ENCODE results near the gene SCRG1. TPM values are rescaled to one million over a fixed set of nuclear protein-coding genes. Genes with fewer than 3 reads are reported as not detected.

Gene SCRG1
- total and polyA plus RNA-seq, 2 donors (not counting 3 experiments of a cell fraction or from before 2014, with no cell fraction given) = not detected

GRCh38 chr4:173440888-173441287, 42.0 kb upstream of the SCRG1 start:
- Histone ChIP-seq H3K36me3 (ENCODE audit: control insufficient read depth in 2 of 2, extremely low read depth in 1 of 2, insufficient read depth in 2 of 2, low read length in 2 of 2) (no peaks in the 10 kb centered on the region), H2AFZ (ENCODE audit: low read depth, low read length) (no peak overlapping the region), H3K4me1 (ENCODE audit: control insufficient read depth, extremely low read depth, insufficient read depth, low read length) (no peaks in the 10 kb centered on the region), H3K9me1 (replicated peaks; ENCODE audit: control insufficient read depth, extremely low read depth, insufficient read depth, low read length) (no peaks in the 10 kb centered on the region), H3K79me2 (ENCODE audit: control insufficient read depth, insufficient read depth, low read length) (no peaks in the 10 kb centered on the region), H3K27ac (ENCODE audit: insufficient read depth, low read depth, low read length) (no peak overlapping the region), H3K9ac (replicated peaks; ENCODE audit: extremely low read depth, insufficient read depth, low read length) (no peak overlapping the region), H3K4me2 (ENCODE audit: insufficient read depth, low read length) (no peak overlapping the region), H3K9me3 (replicated peaks; ENCODE audit: control insufficient read depth, insufficient read depth, low read length) (no peaks in the 10 kb centered on the region), H4K20me1 (replicated peaks; ENCODE audit: control insufficient read depth, extremely low read depth, insufficient read depth, low read length) (no peaks in the 10 kb centered on the region), H3K27me3 (ENCODE audit: control insufficient read depth in 2 of 2, insufficient read depth in 2 of 2, low read length in 2 of 2) (no peaks in the 10 kb centered on the region), H3K4me3 (replicated peaks in 1 of 3; ENCODE audit: insufficient read depth in 1 of 3, low read depth in 1 of 3, low read length in 3 of 3) (no peak overlapping the region)
- no peak for TF ChIP-seq MYC (IDR thresholded peaks at IDR 0.05; ENCODE audit: low read depth, low read length)
- TF ChIP-seq EZH2 (IDR thresholded peaks at IDR 0.05; ENCODE audit: borderline replicate concordance, low read depth, low read length, severe bottlenecking) = no peak
- no peak for TF ChIP-seq FOS (IDR thresholded peaks at IDR 0.05; ENCODE audit: borderline replicate concordance, insufficient read depth, low read length)
- TF ChIP-seq CTCF (IDR thresholded peaks at IDR 0.05; ENCODE audit: extremely low read depth in 1 of 2, insufficient read depth in 1 of 2, low read depth in 1 of 2, low read length in 2 of 2) = no peak
- no peak for TF ChIP-seq POLR2AphosphoS5 (IDR thresholded peaks at IDR 0.05; ENCODE audit: insufficient read depth, low read depth, low read length)
- no peak for TF ChIP-seq POLR2A (IDR thresholded peaks at IDR 0.05; ENCODE audit: low read depth, low read length)
- no peak for TF ChIP-seq JUN (IDR thresholded peaks at IDR 0.05; ENCODE audit: borderline replicate concordance, insufficient read depth, insufficient read length, low read depth)
- POLR2A ChIA-PET = no interaction called here
- no TSS peak for BruUV-seq (replicated peaks)
- intact Hi-C loops (cut with micrococcal nuclease) (no loop called here), dilution Hi-C loops (cut with MboI; ENCODE audit: extremely low pct_ligation_motif_present, low sequenced_read_pairs) (no loop called here)
- DNase-seq (ENCODE audit: low read depth, low spot score) (no peak), FAIRE-seq (no peak)
- CTCF ChIA-PET = interaction anchor here (0.8 kb wide), 1 partner anchor 21 kb away, joined by 3 read pairs; no protein-coding TSS in a partner anchor

Measured in endothelial cell of umbilical vein (primary cell).